ENCODE data around the gene WNT16. TPM values are rescaled to one million over a fixed set of nuclear protein-coding genes. Genes with fewer than 3 reads are reported as not detected.

WNT16 gene
- total RNA-seq = not detected
- not detected for polyA plus RNA-seq
- total RNA-seq = not detected

GRCh38 chr7:121328508-121329190 lies at the start of gene WNT16:
Gene WNT16, plus strand, starts transcription at chr7:121329000. Its CDS starts 293 bp downstream, at chr7:121329293.
- ATAC-seq (no peak), DNase-seq (no peak)
- intact Hi-C loops (cut with micrococcal nuclease) = no loop called here
- H3K27me3 Mint-ChIP-seq = peaks cover 62 to 75% (median 68%) of the 10 kb centered on the region in 5 donors
- no peaks in the 10 kb centered on the region for H3K9me3 ChIP-seq (ENCODE audit: control insufficient read depth in 2 of 3, low read length in 3 of 3)
- H3K4me1 Mint-ChIP-seq = peaks cover 5 to 27% (median 13%) of the 10 kb centered on the region in 7 donors
- ChIA-PET CTCF (no interaction called here), POLR2A (no interaction called here)
- H3K36me3 Mint-ChIP-seq = peaks cover 0 to 6% (median 0%) of the 10 kb centered on the region in 5 donors
- H3K36me3 ChIP-seq (ENCODE audit: control insufficient read depth in 2 of 3, insufficient read depth in 3 of 3, low read length in 3 of 3) = no peaks in the 10 kb centered on the region
- H3K4me3 Mint-ChIP-seq = peak within 1 kb of the TSS in 8 of 10 donors; percentile 24 to 75 (median 55)
- H3K27me3 ChIP-seq (ENCODE audit: control insufficient read depth in 2 of 2, insufficient read depth in 2 of 2, low read length in 2 of 2) = peaks cover 0 to 15% of the 10 kb centered on the region in 2 donors
- peaks cover 0 to 14% of the 10 kb centered on the region in 2 donors for H3K4me1 ChIP-seq (ENCODE audit: control insufficient read depth in 2 of 2, insufficient read depth in 2 of 2, low read length in 2 of 2)
- H3K27ac ChIP-seq (ENCODE audit: low read depth, low read length) = no peak within 1 kb of the TSS
- no peak within 1 kb of the TSS for H3K4me3 ChIP-seq (ENCODE audit: low read length)
- no peaks in the 10 kb centered on the region for H3K9me3 Mint-ChIP-seq
- H3K27ac Mint-ChIP-seq = no peak within 1 kb of the TSS

GRCh38 chr7:121279060-121279620 lies 49.7 kb upstream of the WNT16 start:
- CTCF ChIA-PET = interaction anchor here (0.6 kb wide), 1 partner anchor 245 kb away, joined by 5 read pairs; no protein-coding TSS in a partner anchor
- H3K27me3 Mint-ChIP-seq = peaks cover 9 to 16% (median 13%) of the 10 kb centered on the region in 5 donors

GRCh38 chr7:121279822-121280221 lies 49.0 kb upstream of the WNT16 start:
- ATAC-seq = no peak
- Histone ChIP-seq H3K27me3 (ENCODE audit: control insufficient read depth in 2 of 2, insufficient read depth in 2 of 2, low read length in 2 of 2) (no peaks in the 10 kb centered on the region), H3K4me1 (ENCODE audit: control insufficient read depth in 2 of 2, insufficient read depth in 2 of 2, low read length in 2 of 2) (no peaks in the 10 kb centered on the region), H3K27ac (ENCODE audit: low read depth, low read length) (no peak overlapping the region), H3K9me3 (ENCODE audit: control insufficient read depth in 2 of 3, low read length in 3 of 3) (no peaks in the 10 kb centered on the region), H3K4me3 (ENCODE audit: low read length) (no peak overlapping the region), H3K36me3 (ENCODE audit: control insufficient read depth in 2 of 3, insufficient read depth in 3 of 3, low read length in 3 of 3) (no peaks in the 10 kb centered on the region)
- Mint-ChIP-seq H3K4me1 (peaks cover 0 to 13% (median 0%) of the 10 kb centered on the region in 7 donors), H3K4me3 (no peak overlapping the region), H3K36me3 (peaks cover 0 to 2% (median 0%) of the 10 kb centered on the region in 5 donors), H3K27me3 (peaks cover 7 to 19% (median 13%) of the 10 kb centered on the region in 5 donors), H3K27ac (no peak overlapping the region), H3K9me3 (peaks cover under 1 to 10% (median 2%) of the 10 kb centered on the region in 11 donors)
- DNase-seq = no peak
- intact Hi-C loops (cut with micrococcal nuclease) = no loop called here
- CTCF ChIA-PET = no interaction called here
- POLR2A ChIA-PET = no interaction called here

More at GRCh38 chr7:121279060-121279620, 49.7 kb upstream of the WNT16 start:
- no peaks in the 10 kb centered on the region for H3K4me1 ChIP-seq (ENCODE audit: control insufficient read depth in 2 of 2, insufficient read depth in 2 of 2, low read length in 2 of 2)
- H3K27ac ChIP-seq (ENCODE audit: low read depth, low read length) = no peak overlapping the region
- ATAC-seq (no peak), DNase-seq (no peak)
- peaks cover 0 to 5% (median 1%) of the 10 kb centered on the region in 11 donors for H3K9me3 Mint-ChIP-seq
- no peak overlapping the region for H3K4me3 ChIP-seq (ENCODE audit: low read length)
- no peaks in the 10 kb centered on the region for H3K36me3 ChIP-seq (ENCODE audit: control insufficient read depth in 2 of 3, insufficient read depth in 3 of 3, low read length in 3 of 3)
- peaks cover 0 to 13% (median 0%) of the 10 kb centered on the region in 7 donors for H3K4me1 Mint-ChIP-seq
- no peaks in the 10 kb centered on the region for H3K27me3 ChIP-seq (ENCODE audit: control insufficient read depth in 2 of 2, insufficient read depth in 2 of 2, low read length in 2 of 2)
- H3K9me3 ChIP-seq (ENCODE audit: control insufficient read depth in 2 of 3, low read length in 3 of 3) = no peaks in the 10 kb centered on the region
- no peaks in the 10 kb centered on the region for H3K36me3 Mint-ChIP-seq
- H3K27ac Mint-ChIP-seq = no peak overlapping the region
- H3K4me3 Mint-ChIP-seq = no peak overlapping the region
- intact Hi-C loops (cut with micrococcal nuclease) = no loop called here
- POLR2A ChIA-PET = no interaction called here

- no peak for ATAC-seq
- POLR2A ChIA-PET = interaction anchor here (0.6 kb wide), 1 partner anchor 1676 kb away, joined by 3 read pairs; no protein-coding TSS in a partner anchor
- Histone ChIP-seq H3K9me3 (ENCODE audit: control insufficient read depth in 2 of 3, low read length in 3 of 3) (no peaks in the 10 kb centered on the region), H3K27ac (ENCODE audit: low read depth, low read length) (no peak overlapping the region), H3K4me1 (ENCODE audit: control insufficient read depth in 2 of 2, insufficient read depth in 2 of 2, low read length in 2 of 2) (no peaks in the 10 kb centered on the region), H3K4me3 (ENCODE audit: low read length) (no peak overlapping the region), H3K36me3 (ENCODE audit: control insufficient read depth in 2 of 3, insufficient read depth in 3 of 3, low read length in 3 of 3) (no peaks in the 10 kb centered on the region), H3K27me3 (ENCODE audit: control insufficient read depth in 2 of 2, insufficient read depth in 2 of 2, low read length in 2 of 2) (no peaks in the 10 kb centered on the region)
- no peak for DNase-seq
- Mint-ChIP-seq H3K27me3 (peaks cover 3 to 22% (median 13%) of the 10 kb centered on the region in 5 donors), H3K27ac (no peak overlapping the region), H3K4me1 (peaks cover 0 to 13% (median 0%) of the 10 kb centered on the region in 7 donors), H3K4me3 (no peak overlapping the region), H3K9me3 (peaks cover 6 to 19% (median 10%) of the 10 kb centered on the region in 11 donors), H3K36me3 (peaks cover 0 to 7% (median 0%) of the 10 kb centered on the region in 5 donors)
- intact Hi-C loops (cut with micrococcal nuclease) = no loop called here
- CTCF ChIA-PET = no interaction called here
These were observed 48.1 kb upstream of the WNT16 start for GRCh38 chr7:121280656-121281055.

GRCh38 chr7:121282129-121282528 lies 46.7 kb upstream of the WNT16 start:
- DNase-seq (no peak), ATAC-seq (no peak)
- Histone ChIP-seq H3K27ac (ENCODE audit: low read depth, low read length) (no peak overlapping the region), H3K27me3 (ENCODE audit: control insufficient read depth in 2 of 2, insufficient read depth in 2 of 2, low read length in 2 of 2) (no peaks in the 10 kb centered on the region), H3K4me1 (ENCODE audit: control insufficient read depth in 2 of 2, insufficient read depth in 2 of 2, low read length in 2 of 2) (no peaks in the 10 kb centered on the region), H3K9me3 (ENCODE audit: control insufficient read depth in 2 of 3, low read length in 3 of 3) (no peaks in the 10 kb centered on the region), H3K36me3 (ENCODE audit: control insufficient read depth in 2 of 3, insufficient read depth in 3 of 3, low read length in 3 of 3) (no peaks in the 10 kb centered on the region), H3K4me3 (ENCODE audit: low read length) (no peak overlapping the region)
- H3K4me1 Mint-ChIP-seq = peaks cover 0 to 13% (median 0%) of the 10 kb centered on the region in 7 donors
- intact Hi-C loops (cut with micrococcal nuclease) = no loop called here
- H3K27ac Mint-ChIP-seq = no peak overlapping the region
- POLR2A ChIA-PET = no interaction called here
- peaks cover 0 to 7% (median 0%) of the 10 kb centered on the region in 5 donors for H3K36me3 Mint-ChIP-seq
- peaks cover under 1 to 10% (median 5%) of the 10 kb centered on the region in 5 donors for H3K27me3 Mint-ChIP-seq
- H3K9me3 Mint-ChIP-seq = peaks cover 8 to 20% (median 10%) of the 10 kb centered on the region in 11 donors
- H3K4me3 Mint-ChIP-seq = no peak overlapping the region
- CTCF ChIA-PET = no interaction called here

GRCh38 chr7:121285066-121285667 lies 43.6 kb upstream of the WNT16 start:
- DNase-seq (no peak), ATAC-seq (no peak)
- H3K4me3 ChIP-seq (ENCODE audit: low read length) = no peak overlapping the region
- H3K9me3 ChIP-seq (ENCODE audit: control insufficient read depth in 2 of 3, low read length in 3 of 3) = no peaks in the 10 kb centered on the region
- H3K27ac ChIP-seq (ENCODE audit: low read depth, low read length) = no peak overlapping the region
- no peaks in the 10 kb centered on the region for H3K27me3 ChIP-seq (ENCODE audit: control insufficient read depth in 2 of 2, insufficient read depth in 2 of 2, low read length in 2 of 2)
- ChIA-PET POLR2A (no interaction called here), CTCF (no interaction called here)
- Mint-ChIP-seq H3K4me3 (no peak overlapping the region), H3K9me3 (peaks cover 8 to 20% (median 12%) of the 10 kb centered on the region in 11 donors), H3K27ac (no peak overlapping the region), H3K4me1 (no peaks in the 10 kb centered on the region), H3K27me3 (peaks cover 0 to 6% (median 0%) of the 10 kb centered on the region in 5 donors), H3K36me3 (peaks cover 0 to 7% (median 0%) of the 10 kb centered on the region in 5 donors)
- no peaks in the 10 kb centered on the region for H3K36me3 ChIP-seq (ENCODE audit: control insufficient read depth in 2 of 3, insufficient read depth in 3 of 3, low read length in 3 of 3)
- H3K4me1 ChIP-seq (ENCODE audit: control insufficient read depth in 2 of 2, insufficient read depth in 2 of 2, low read length in 2 of 2) = no peaks in the 10 kb centered on the region
- intact Hi-C loops (cut with micrococcal nuclease) = no loop called here
